Midbrain (tissue), 1 donor: ENCODE results near the gene SRSF9.
"Not testable (repeated sequence)": the region's sequence is repeated elsewhere in the genome, so short reads cannot be mapped to it uniquely, and the experiment has no call there.

ENCODE experiments used
- DNase-seq: peaks from one replicate; lab custom pipeline; 2025; lab: John Stamatoyannopoulos, UW

The SRSF9 gene

GRCh38 chr12:120481022-120481767 is 11.6 kb upstream of the SRSF9 start:
- no peak for DNase-seq

DNA sequence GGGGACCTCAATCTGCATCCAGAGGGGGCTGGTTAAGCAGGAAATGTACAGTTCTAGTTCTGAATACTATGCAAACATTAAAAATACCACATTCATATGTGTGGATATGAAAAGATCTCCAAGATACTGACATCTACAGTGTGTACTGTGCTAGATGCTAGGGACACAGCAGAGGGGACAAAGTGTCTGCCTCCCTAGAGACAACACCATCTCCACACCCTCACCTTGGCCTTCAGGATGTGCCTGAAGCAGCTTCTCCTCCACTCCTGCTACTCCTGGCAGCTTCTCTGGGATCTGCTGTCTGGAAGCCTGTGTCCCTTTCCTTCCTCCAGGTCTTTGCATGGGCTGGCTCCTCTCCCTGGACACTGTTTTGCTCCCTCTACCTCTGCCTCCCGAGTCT is 10.7 kb upstream of the SRSF9 start:
- no peak for DNase-seq

DNA sequence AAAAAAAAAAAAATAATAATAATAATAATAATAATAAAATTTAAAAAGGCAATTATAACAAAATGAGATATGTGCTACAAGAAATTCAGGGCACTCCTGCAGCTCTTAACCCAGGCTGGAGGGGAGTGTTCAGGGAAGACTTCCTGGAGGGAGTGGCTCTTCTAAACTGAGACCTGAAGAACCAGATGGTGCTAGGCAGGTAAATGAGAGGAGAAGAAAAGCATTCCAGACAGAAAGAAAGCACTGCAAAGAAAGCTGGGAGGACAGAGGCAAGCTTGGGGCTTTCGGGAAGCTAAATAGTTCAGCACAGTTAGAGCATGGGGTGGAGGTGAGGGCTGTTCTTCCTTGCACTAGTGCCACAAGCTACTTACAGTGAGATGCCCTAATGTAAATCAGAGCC is 9.9 kb upstream of the SRSF9 start:
- DNase-seq, result no peak

DNA sequence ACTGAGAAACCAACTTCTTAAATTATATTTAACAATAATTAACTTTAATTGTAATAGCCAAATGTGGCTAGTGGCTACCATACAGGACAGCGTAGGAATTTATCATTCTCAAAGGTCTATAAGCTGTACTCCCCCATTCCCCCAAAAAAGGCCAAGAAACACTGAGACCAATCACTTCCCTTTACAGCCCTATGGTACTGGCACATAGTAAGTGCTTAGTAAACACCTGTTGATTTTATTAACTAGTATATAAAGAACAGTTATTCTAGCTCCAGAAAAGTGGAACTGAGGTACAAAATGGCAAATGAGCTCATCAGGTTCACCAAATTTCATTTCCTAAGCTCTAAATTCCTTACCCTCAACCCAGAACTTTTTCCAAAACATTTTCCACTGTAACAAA is 6.1 kb upstream of the SRSF9 start:
- DNase-seq, result no peak

- DNase-seq, result no peak
Measured at GRCh38 chr12:120474616-120474960, 5.0 kb upstream of the SRSF9 start.

DNA sequence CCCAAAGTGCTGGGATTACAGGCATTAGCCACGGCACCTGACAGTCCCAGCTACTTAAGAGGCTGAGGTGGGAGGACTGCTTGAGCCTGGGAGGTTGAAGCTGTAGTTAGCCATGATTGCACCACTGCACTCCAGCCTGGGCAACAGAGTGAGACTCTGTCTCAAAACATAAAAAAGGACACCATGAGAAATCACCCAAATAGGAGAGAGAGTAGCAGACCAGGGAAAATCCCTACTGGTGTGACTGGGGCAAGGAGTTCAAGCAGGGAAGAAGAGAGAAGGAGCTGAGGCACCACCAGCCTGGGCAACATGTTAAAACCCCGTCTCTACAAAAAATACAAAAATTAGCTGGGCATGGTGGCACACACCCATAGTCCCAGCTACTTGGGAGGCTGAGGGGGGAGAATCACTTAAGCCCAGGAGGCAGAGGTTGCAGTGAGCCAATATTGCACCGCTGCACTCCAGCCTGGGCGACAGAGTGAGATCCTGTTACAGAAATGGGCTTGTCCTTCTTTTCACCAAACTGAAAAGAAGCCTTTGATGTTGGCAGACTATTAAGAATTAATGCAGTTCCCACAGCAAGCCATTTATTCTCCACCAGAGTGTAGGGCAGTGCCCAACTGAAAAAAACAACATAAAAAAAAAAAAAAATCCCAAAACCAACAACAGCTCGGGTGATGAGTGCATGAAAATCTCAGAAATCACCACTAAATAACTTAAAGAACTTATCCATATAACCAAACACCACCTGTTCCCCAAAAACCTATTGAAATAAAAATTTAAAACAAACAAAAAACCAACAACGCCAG is 4.5 kb upstream of the SRSF9 start:
- no peak for DNase-seq

DNA sequence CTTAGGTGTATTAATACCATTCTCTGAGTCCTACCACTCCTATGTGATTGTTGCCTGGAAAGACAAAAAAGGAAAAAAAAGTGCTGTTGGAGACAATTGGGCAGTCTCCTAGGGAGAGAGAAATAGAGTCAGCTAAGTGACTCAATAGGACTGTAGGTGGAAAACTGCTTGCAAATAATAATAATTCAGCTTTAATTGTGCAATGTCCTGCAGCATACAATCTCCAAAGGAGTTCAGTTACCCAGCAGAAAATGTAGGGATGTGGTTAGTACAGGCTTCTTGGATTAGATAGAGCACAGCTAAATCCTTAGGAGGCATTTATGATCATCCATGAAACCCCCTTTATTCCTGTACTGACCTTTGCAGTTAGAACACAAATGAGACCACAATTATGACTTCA is 3.0 kb upstream of the SRSF9 start:
- DNase-seq, result no peak

- no peak for DNase-seq
Measured at GRCh38 chr12:120470150-120470784, 719 bp upstream of the SRSF9 start.

- DNase-seq, result peak; percentile 57
Measured at GRCh38 chr12:120468821-120469449, 613 bp downstream of the SRSF9 start.

DNA sequence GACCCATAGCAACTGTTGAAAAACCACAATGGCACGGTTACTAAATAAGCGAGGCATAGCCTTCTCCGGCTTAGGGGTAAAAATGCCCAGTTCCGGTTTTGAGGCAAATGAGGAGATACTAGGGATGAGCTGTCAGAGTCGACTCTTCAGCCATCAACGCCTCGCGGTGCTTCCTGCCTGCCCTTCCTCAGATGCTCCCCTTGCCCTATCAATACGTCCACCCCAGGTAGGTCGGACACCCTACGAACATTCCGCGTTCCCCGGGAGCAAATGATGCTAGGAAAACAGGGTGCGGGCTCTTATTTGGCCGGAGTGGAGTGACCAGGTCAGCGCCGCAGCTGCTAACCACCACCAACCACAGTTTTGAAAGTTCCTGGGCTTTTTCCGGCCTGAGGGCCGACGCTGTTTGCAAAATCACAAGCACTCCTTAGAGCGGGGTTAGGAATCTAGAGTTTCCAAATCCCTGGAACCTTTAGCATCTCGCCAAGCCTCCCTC is 1.2 kb downstream of the SRSF9 start:
- no peak for DNase-seq

GRCh38 chr12:120467439-120467838 is 2.1 kb downstream of the SRSF9 start:
- DNase-seq, result no peak

- peak; percentile 7 for DNase-seq
Measured at GRCh38 chr12:120466560-120467315, 2.8 kb downstream of the SRSF9 start.

DNA sequence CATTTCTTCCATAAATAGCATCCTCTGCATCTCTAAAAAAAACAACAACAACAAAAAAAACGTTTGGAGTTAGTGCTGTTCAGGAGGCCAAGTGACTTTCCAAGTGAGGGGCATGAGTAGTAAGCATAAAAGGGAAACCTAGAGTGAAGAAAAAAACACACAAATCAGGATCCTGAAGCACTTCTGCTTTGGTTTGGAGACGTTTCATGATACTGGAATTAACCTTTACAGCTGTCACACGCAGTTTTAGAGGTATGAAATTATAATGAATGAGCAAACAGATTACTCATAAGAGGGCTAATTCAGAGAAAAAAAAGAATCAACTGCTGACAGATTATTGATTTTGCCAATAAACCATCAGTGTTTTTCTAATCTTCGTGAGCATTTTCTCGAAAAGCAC is 3.8 kb downstream of the SRSF9 start:
- DNase-seq, result no peak

DNA sequence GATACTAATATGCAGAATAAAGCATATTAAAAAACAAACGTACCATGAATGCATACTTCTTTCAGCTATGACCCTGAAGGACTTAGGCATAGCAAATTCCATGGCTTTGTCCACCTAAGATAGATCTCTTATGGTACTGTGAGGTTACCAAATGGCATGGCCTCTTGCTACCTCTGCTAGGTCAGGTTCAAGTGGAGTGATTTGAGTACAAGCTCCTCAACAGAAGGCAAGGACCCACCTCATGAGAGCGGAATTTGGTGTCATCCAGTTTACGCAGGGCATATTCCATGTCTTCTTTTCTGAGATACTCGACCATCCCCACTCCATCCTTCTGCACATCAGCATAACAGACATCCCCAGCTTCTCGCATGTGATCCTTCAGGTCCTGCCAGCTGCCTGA is 5.8 kb downstream of the SRSF9 start:
- no peak for DNase-seq

- DNase-seq, result no peak
Measured at GRCh38 chr12:120462099-120462640, 7.4 kb downstream of the SRSF9 start.

DNA sequence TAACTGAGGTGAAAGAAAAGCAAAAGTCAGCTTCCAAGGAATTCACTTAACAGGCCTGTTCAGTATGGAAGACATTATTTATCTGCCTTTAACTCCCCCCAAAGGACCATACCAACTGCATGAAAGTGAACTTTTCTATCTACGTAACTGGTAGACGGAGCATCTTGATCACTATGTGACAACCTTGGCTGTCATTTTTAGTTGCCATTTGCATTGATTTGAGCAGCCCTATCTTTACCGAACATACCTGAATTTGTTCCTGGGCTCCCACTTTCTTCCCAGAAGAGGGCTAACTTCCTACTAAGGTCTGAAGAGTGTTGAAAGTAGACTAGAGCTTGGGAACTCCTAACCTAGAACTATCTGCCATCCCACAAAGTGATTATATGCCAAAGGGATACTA is 9.4 kb downstream of the SRSF9 start:
- no peak for DNase-seq

- DNase-seq, result no peak
Measured at GRCh38 chr12:120457133-120457532, 12.4 kb downstream of the SRSF9 start.

- DNase-seq, result no peak
Measured at GRCh38 chr12:120455302-120455701, 14.2 kb downstream of the SRSF9 start.

DNA sequence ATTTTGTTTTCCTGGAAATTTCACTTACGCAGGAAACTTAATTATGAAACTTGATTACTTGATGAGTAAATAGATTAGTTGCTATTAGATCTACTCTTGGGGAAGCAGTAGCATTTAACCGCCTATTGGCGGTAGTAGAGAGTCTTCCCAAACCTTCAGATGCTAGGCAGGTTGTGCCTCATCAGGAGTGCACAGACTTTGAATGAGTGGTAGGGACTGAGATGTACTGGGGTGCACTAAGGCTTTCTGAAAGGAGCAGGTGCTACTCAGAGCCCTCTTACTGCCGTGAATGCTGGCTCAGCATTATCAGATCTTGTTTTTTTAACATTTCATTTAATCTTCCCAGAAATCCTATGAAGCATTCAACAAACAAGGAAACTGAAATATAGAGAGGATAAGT is 15.6 kb downstream of the SRSF9 start:
- no peak for DNase-seq

GRCh38 chr12:120453060-120453750 is 16.3 kb downstream of the SRSF9 start:
- DNase-seq, result no peak

- not testable (repeated sequence) for DNase-seq
Measured at GRCh38 chr12:120452524-120452923, 17.0 kb downstream of the SRSF9 start.
